ENCODE measurements around the gene CCNJL. TPM values are rescaled to one million over a fixed set of nuclear protein-coding genes. Genes with fewer than 3 reads are reported as not detected.

CCNJL gene
- total and polyA plus RNA-seq, 2 experiments from 2014 or later = 28.4 to 29.2 TPM

- H3K27ac Mint-ChIP-seq = no peak overlapping the region; the same call in 1 of the 2 replicates
These were observed 76.6 kb downstream of the CCNJL start for GRCh38 chr5:160235731-160236130.

More at GRCh38 chr5:160235731-160236130, 76.6 kb downstream of the CCNJL start:
- Histone ChIP-seq H3K27ac (ENCODE audit: low read depth) (no peak overlapping the region), H3K4me3 (no peak overlapping the region), H3K4me2 (no peak overlapping the region), H3K79me2 (replicated peaks; ENCODE audit: insufficient read depth) (no peaks in the 10 kb centered on the region), H3K9me2 (ENCODE audit: insufficient read depth) (no peaks in the 10 kb centered on the region), H4K20me1 (replicated peaks; ENCODE audit: insufficient read depth) (no peaks in the 10 kb centered on the region), H3K4me1 (ENCODE audit: insufficient read depth) (peaks cover 18% of the 10 kb centered on the region), H2AFZ (no peak overlapping the region), H3K27me3 (ENCODE audit: insufficient read depth) (no peaks in the 10 kb centered on the region), H3K36me3 (ENCODE audit: insufficient read depth) (no peaks in the 10 kb centered on the region), H3F3A (replicated peaks; ENCODE audit: low read depth) (no peaks in the 10 kb centered on the region; the same call in 1 of the 2 replicates)
- TF ChIP-seq EZH2 (IDR thresholded peaks at IDR 0.05; ENCODE audit: low read depth, unreplicated experiment) (no peak), ZNF462 (CRISPR knock-in tag; IDR thresholded peaks at IDR 0.05) (no peak), ZNF114 (CRISPR knock-in tag; IDR thresholded peaks at IDR 0.05) (no peak), CTCF (conservative IDR thresholded peaks at IDR 0.05; ENCODE audit: low read depth in 2 of 2) (0 out of 4 replicates have a peak, but pooled peaks of 1 of the 2 experiments have one; percentile 11), ETS1 (IDR thresholded peaks at IDR 0.05) (no peak), EZH2phosphoT487 (IDR thresholded peaks at IDR 0.05; ENCODE audit: unreplicated experiment) (no peak), NANOG (IDR thresholded peaks at IDR 0.05; ENCODE audit: borderline replicate concordance) (no peak), REST (IDR thresholded peaks at IDR 0.05; ENCODE audit: unreplicated experiment) (no peak), ZNF331 (CRISPR knock-in tag; IDR thresholded peaks at IDR 0.05; ENCODE audit: low read depth) (no peak)
- Mint-ChIP-seq H3K4me1 (peaks cover 26% of the 10 kb centered on the region), H3K4me3 (no peak overlapping the region), H3K9me3 (peaks cover 19% of the 10 kb centered on the region), H3K36me3 (ENCODE audit: low read depth) (peaks cover 9% of the 10 kb centered on the region), H3K27me3 (ENCODE audit: insufficient read depth, low read depth, poor library complexity) (peaks cover 25% of the 10 kb centered on the region)
- ATAC-seq (no peak), DNase-seq (ENCODE audit: low spot score) (no peak)
